Uterus (tissue), 2 donors: ENCODE measurements around the gene POU1F1.

ENCODE experiments used
- POLR2A ChIP-seq, 2 donors: fragments of 450-650 bp; IDR thresholded peaks; one replicate each; pipeline ENCODE4 v1.6.1; 2016; ENCODE audit warnings: antibody characterized with exemption in 2 of 2, mild to moderate bottlenecking in 1 of 2, moderate library complexity in 1 of 2
- TF ChIP-seq, protein P1 (sequence below), 4 experiments: fragments of 200-600 bp in 2 of 4; fragments of 450-650 bp in 2 of 4; sonication (generic) in 2 of 4; IDR thresholded peaks; one replicate each; pipeline ENCODE4 v1.5.1; 2016 to 2019; ENCODE audit warnings: antibody characterized with exemption in 4 of 4, mild to moderate bottlenecking in 2 of 4, moderate library complexity in 1 of 4

DNA sequence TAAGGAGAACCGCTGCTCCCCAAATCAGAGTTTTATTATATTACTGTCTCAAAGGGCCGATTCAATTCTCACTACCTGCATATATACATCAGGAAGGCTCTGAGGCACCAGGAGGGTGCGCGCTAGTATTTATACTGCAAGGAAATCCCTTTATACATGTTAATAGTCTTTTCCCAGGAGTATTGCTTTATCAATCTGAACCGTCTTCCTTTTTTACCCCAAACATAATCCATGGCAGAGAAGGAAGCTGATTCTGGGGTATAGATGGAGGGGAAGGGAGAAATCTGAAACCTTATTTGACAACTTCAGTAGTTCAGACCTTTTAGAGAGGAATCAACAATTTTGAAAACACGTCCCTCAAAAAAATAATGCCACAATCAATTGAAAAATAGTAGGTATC, at the start of gene POU1F1:
- TF ChIP-seq, protein P1, sequence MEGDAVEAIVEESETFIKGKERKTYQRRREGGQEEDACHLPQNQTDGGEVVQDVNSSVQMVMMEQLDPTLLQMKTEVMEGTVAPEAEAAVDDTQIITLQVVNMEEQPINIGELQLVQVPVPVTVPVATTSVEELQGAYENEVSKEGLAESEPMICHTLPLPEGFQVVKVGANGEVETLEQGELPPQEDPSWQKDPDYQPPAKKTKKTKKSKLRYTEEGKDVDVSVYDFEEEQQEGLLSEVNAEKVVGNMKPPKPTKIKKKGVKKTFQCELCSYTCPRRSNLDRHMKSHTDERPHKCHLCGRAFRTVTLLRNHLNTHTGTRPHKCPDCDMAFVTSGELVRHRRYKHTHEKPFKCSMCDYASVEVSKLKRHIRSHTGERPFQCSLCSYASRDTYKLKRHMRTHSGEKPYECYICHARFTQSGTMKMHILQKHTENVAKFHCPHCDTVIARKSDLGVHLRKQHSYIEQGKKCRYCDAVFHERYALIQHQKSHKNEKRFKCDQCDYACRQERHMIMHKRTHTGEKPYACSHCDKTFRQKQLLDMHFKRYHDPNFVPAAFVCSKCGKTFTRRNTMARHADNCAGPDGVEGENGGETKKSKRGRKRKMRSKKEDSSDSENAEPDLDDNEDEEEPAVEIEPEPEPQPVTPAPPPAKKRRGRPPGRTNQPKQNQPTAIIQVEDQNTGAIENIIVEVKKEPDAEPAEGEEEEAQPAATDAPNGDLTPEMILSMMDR (IDR thresholded peaks at IDR 0.05) = no peak
- TF ChIP-seq POLR2A (IDR thresholded peaks at IDR 0.05) = no peak
